GM12878 (cell line): ENCODE results near the gene TLNRD1. TPM values are rescaled to one million over a fixed set of nuclear protein-coding genes. Genes with fewer than 3 reads are reported as not detected.

Source experiments
- ATAC-seq: fragments of 200-7000 bp; cut with Tn5 transposase; 3 replicates; pipeline ENCODE4 v1.9.1; 2020; ENCODE audit warnings: mild to moderate bottlenecking, moderate library complexity
- BruUV-seq: library from RNA; stranded (reverse); fragments of 400-500 nt; replicated peaks from 2 replicates; lab custom pipeline; 2021; lab: Mats Ljungman, UMichigan
- CTCF ChIA-PET: fragments of 300-600 bp; sonication (Branson Sonifier 250); formaldehyde crosslinking; extraction: SDS; loops from one replicate; lab custom pipeline; 2021; ENCODE audit warnings: inconsistent platforms; lab: Yijun Ruan, JAX
- POLR2A ChIA-PET: fragments of 350-600 bp; formaldehyde crosslinking; extraction: SDS; loops from one replicate; lab custom pipeline; 2021; ENCODE audit warnings: inconsistent platforms; lab: Charles Lee
- RAD21 ChIA-PET: fragments of 300-600 bp; sonication (Branson Sonifier 250); formaldehyde crosslinking; loops from one replicate; lab custom pipeline; 2023; ENCODE audit warnings: antibody characterized with exemption; ENCODE audit not compliant: unreplicated experiment; lab: Charles Lee
- SMC1A ChIA-PET: fragments of 300-600 bp; sonication (Branson Sonifier 250); formaldehyde crosslinking; loops from one replicate; lab custom pipeline; 2023; ENCODE audit not compliant: unreplicated experiment, uncharacterized antibody; lab: Charles Lee
- DNase-seq: peaks from one replicate; pipeline ENCODE4 v3.0.0-alpha.2; 2011; ENCODE audit warnings: low read depth, low spot score
- FAIRE-seq: peaks from 3 replicates; lab custom pipeline; 2011; peaks lifted over from hg19 to GRCh38; lab: Jason Lieb, UNC
- H2AFZ ChIP-seq: 2 replicates; pipeline ENCODE4 v1.6.0; 2011; ENCODE audit warnings: low read depth, low read length, control low read depth; ENCODE audit not compliant: control insufficient read depth
- H3K27ac ChIP-seq: 2 replicates; pipeline ENCODE4 v1.5.1; 2011; ENCODE audit warnings: control low read depth; ENCODE audit not compliant: control insufficient read depth, insufficient read depth
- H3K27me3 ChIP-seq, 2 experiments: replicated peaks in 1 of 2; 2 replicates each; pipeline versions ENCODE4 v1.6.0 to v1.6.1; 2011; ENCODE audit warnings: low read length in 1 of 2; ENCODE audit not compliant: control insufficient read depth in 2 of 2, insufficient read depth in 2 of 2
- H3K36me3 ChIP-seq, 2 experiments: 2 replicates each; pipeline ENCODE4 v1.5.1; 2011; ENCODE audit warnings: low read length in 1 of 2; ENCODE audit not compliant: control insufficient read depth in 2 of 2, insufficient read depth in 2 of 2
- H3K4me1 ChIP-seq: 2 replicates; pipeline ENCODE4 v1.6.1; 2011; ENCODE audit warnings: mild to moderate bottlenecking, low read length, moderate library complexity, mixed read lengths; ENCODE audit not compliant: control insufficient read depth, insufficient read depth
- H3K4me2 ChIP-seq: 2 replicates; pipeline ENCODE4 v1.6.0; 2011; ENCODE audit warnings: control low read depth; ENCODE audit not compliant: control insufficient read depth, insufficient read depth
- H3K4me3 ChIP-seq: fragments of 200-600 bp; sonication (generic); 2 replicates; pipeline ENCODE4 v1.5.1; 2016
- H3K79me2 ChIP-seq: 2 replicates; pipeline ENCODE4 v1.6.0; 2011; ENCODE audit warnings: low read length; ENCODE audit not compliant: control insufficient read depth, insufficient read depth
- H3K9ac ChIP-seq: 2 replicates; pipeline ENCODE4 v1.8.0; 2011; ENCODE audit warnings: low read length, control low read depth, mixed read lengths; ENCODE audit not compliant: control insufficient read depth, insufficient read depth
- H3K9me3 ChIP-seq: replicated peaks from 3 replicates; pipeline ENCODE4 v1.5.1; 2011; ENCODE audit warnings: mild to moderate bottlenecking, low read length; ENCODE audit not compliant: control insufficient read depth, insufficient read depth
- H4K20me1 ChIP-seq: 2 replicates; pipeline ENCODE4 v1.6.0; 2011; ENCODE audit not compliant: control insufficient read depth, insufficient read depth
- CBX3 ChIP-seq: fragments of 200-600 bp; sonication (generic); IDR thresholded peaks from 2 replicates; pipeline ENCODE4 v1.6.1; 2016; ENCODE audit warnings: low read depth, borderline replicate concordance
- CHD4 ChIP-seq: fragments of 200-600 bp; sonication (generic); IDR thresholded peaks from 2 replicates; pipeline ENCODE4 v1.6.1; 2016; ENCODE audit warnings: mild to moderate bottlenecking
- FOS ChIP-seq: IDR thresholded peaks from 3 replicates; pipeline ENCODE4 v1.6.1; 2011; ENCODE audit warnings: borderline replicate concordance; ENCODE audit not compliant: insufficient read length; ENCODE audit errors: extremely low read depth
- FOXM1 ChIP-seq: IDR thresholded peaks from 2 replicates; pipeline ENCODE4 v1.6.1; 2012; ENCODE audit warnings: low read depth, mild to moderate bottlenecking, inconsistent platforms, low read length, moderate library complexity
- HDGF ChIP-seq: fragments of 450-650 bp; IDR thresholded peaks from 2 replicates; pipeline ENCODE4 v1.6.1; 2016; ENCODE audit warnings: antibody characterized with exemption
- KDM1A ChIP-seq: fragments of 200-600 bp; sonication (generic); IDR thresholded peaks from 2 replicates; pipeline ENCODE4 v1.6.1; 2016; ENCODE audit warnings: borderline replicate concordance
- MEF2A ChIP-seq: IDR thresholded peaks from 2 replicates; pipeline ENCODE4 v1.6.1; 2011; ENCODE audit warnings: low read depth, mild to moderate bottlenecking, low read length, moderate library complexity; ENCODE audit not compliant: insufficient read depth
- NFYB ChIP-seq: IDR thresholded peaks from 2 replicates; pipeline ENCODE4 v1.6.1; 2011; ENCODE audit warnings: low read depth, mild to moderate bottlenecking, low read length, improper control_type of control experiment, moderate library complexity; ENCODE audit not compliant: insufficient read depth
- RAD21 ChIP-seq: IDR thresholded peaks from 2 replicates; pipeline ENCODE4 v1.6.1; 2011; ENCODE audit warnings: mild to moderate bottlenecking, low read depth, low read length, moderate library complexity; ENCODE audit not compliant: insufficient read depth
- RCOR1 ChIP-seq: conservative IDR thresholded peaks from 2 replicates; pipeline ENCODE4 v1.6.1; 2012; ENCODE audit warnings: low read depth, low read length, improper control_type of control experiment
- RELA ChIP-seq: fragments of 450-650 bp; IDR thresholded peaks from 2 replicates; pipeline ENCODE4 v1.8.0; 2014; ENCODE audit warnings: borderline replicate concordance; ENCODE audit not compliant: partially characterized antibody
- ZNF207 ChIP-seq: fragments of 450-650 bp; IDR thresholded peaks from 2 replicates; pipeline ENCODE4 v1.6.1; 2014; ENCODE audit warnings: antibody characterized with exemption, mild to moderate bottlenecking, borderline replicate concordance
- WGBS: methylation state at CpG from one replicate; pipeline ENCODE4 v1.1.6; 2016; ENCODE audit warnings: low lambda C conversion rate; ENCODE audit not compliant: insufficient replicate concordance, insufficient coverage; ENCODE audit errors: missing lambda C conversion rate; 5-methylcytosine and 5-hydroxymethylcytosine counted together
- in situ Hi-C: fragments of 300-500 bp; cut with MboI; formaldehyde crosslinking; loops from 9 replicates; pipeline ENCODE4 v1.14.3; 2018; ENCODE audit warnings: mixed read lengths
- intact Hi-C: fragments of 100-400 bp; cut with micrococcal nuclease; formaldehyde crosslinking; loops from one replicate; pipeline ENCODE4 v1.14.2; 2022; ENCODE audit not compliant: unreplicated experiment
- polyA plus RNA-seq, 11 experiments: library from polyadenylated mRNA; depleted of rRNA in 4 of 11; unstranded in 6 of 11; stranded (reverse) in 5 of 11; fragments of >200 nt; fragmentation: Nextera tagmentation in 4 of 11; fragmentation: Illumina TruSeq in 1 of 11; extraction: Ambion mirVana in 4 of 11; extraction: Trizol in 1 of 11; gene quantifications; 1 replicate in 1 of 11; 2 replicates in 10 of 11; pipeline versions ENCODE4 v1.2.1 to v1.2.3, GENCODE V29; 2011 to 2016; ENCODE audit warnings: inconsistent platforms in 2 of 11, missing spikeins in 2 of 11, low read depth in 1 of 11
- total RNA-seq, 4 experiments: library from RNA; depleted of rRNA in 3 of 4; stranded (reverse); fragments of >200 nt in 3 of 4; fragmentation: Illumina TruSeq in 1 of 4; extraction: Trizol in 1 of 4; gene quantifications; 2 replicates each; pipeline versions ENCODE4 v1.2.1 to v1.2.3, GENCODE V29; 2013 to 2021
- TF ChIP-seq, protein P1 (sequence below): fragments of 150-350 bp; IDR thresholded peaks from 2 replicates; pipeline ENCODE4 v1.6.1; 2014; ENCODE audit warnings: mild to moderate bottlenecking, low read depth, low read length

TLNRD1 gene
- total and polyA plus RNA-seq, 10 of the 15 experiments (the other 5 are each of a cell fraction or from before 2014, with no cell fraction given): 2.5 to 44.8 (median 9.1) TPM

DNA sequence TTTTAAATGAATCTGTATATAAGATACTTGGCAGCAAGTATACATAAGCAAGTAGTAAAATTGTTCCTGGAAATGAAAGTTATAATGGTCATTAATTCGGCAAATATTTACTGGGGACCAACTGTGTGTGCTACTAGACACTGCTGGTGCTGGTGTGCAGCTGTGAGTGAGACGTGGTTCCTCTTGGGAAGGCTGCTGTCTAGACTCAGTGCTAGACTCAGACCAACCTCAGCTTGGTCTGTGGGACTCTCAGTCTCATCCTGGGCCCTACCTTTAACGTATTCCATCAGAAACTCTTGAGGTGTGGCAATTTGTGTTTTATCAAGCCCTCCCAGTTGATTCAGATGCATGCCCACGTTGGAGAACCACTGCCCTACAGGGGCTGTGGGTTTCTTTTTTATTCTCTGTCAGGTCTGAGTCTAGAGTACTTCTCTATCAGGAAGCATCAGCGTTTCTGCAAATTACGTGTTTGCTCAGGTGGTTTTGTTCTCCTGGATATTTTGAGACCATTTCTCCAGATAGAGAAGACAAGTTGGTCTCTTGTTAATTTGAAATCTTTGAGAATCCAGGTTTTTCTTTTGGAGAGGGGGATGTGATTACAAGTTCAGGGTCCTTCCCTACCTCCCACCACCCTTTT is 6.8 kb downstream of the TLNRD1 start:
- Histone ChIP-seq H4K20me1 (no peaks in the 10 kb centered on the region), H3K4me2 (no peak overlapping the region), H3K9ac (no peak overlapping the region), H3K4me1 (peaks cover 6% of the 10 kb centered on the region), H3K27ac (no peak overlapping the region), H3K27me3 (no peaks in the 10 kb centered on the region), H3K79me2 (peaks cover 19% of the 10 kb centered on the region), H2AFZ (no peak overlapping the region), H3K4me3 (no peak overlapping the region), H3K36me3 (peaks cover 0 to 3% of the 10 kb centered on the region in 2 experiments; a peak in 2 of 4 replicates), H3K9me3 (no peaks in the 10 kb centered on the region)
- CTCF ChIA-PET: interaction anchor here (0.8 to 1.5 kb wide), 2 partner anchors 13 to 258 kb away, joined by 4 to 6 read pairs; no protein-coding TSS in a partner anchor
- FAIRE-seq (no peak), ATAC-seq (peak; percentile 59), DNase-seq (no peak)
- RAD21 ChIA-PET: interaction anchor here (1.2 kb wide), 1 partner anchor 259 kb away, joined by 6 read pairs; no protein-coding TSS in a partner anchor
- intact Hi-C loops (no loop called here), in situ Hi-C loops (no loop called here)
- SMC1A ChIA-PET: interaction anchor here (1.0 to 1.4 kb wide), 2 partner anchors 16 to 258 kb away, joined by 3 to 5 read pairs; no protein-coding TSS in a partner anchor
- POLR2A ChIA-PET: interaction anchor here (1.1 to 1.2 kb wide), 3 partner anchors 13 to 19 kb away, joined by 3 to 4 read pairs (median 3); no protein-coding TSS in a partner anchor
- WGBS: 68% methylated on average over 6 of the region's 6 CpGs
- BruUV-seq: no TSS peak
- no peak for TF ChIP-seq RCOR1
- no peak for TF ChIP-seq HDGF
- no peak for TF ChIP-seq FOS
- no peak for TF ChIP-seq RELA
- TF ChIP-seq KDM1A: no peak
- no peak for TF ChIP-seq CBX3
- no peak for TF ChIP-seq ZNF207
- TF ChIP-seq, protein P1, sequence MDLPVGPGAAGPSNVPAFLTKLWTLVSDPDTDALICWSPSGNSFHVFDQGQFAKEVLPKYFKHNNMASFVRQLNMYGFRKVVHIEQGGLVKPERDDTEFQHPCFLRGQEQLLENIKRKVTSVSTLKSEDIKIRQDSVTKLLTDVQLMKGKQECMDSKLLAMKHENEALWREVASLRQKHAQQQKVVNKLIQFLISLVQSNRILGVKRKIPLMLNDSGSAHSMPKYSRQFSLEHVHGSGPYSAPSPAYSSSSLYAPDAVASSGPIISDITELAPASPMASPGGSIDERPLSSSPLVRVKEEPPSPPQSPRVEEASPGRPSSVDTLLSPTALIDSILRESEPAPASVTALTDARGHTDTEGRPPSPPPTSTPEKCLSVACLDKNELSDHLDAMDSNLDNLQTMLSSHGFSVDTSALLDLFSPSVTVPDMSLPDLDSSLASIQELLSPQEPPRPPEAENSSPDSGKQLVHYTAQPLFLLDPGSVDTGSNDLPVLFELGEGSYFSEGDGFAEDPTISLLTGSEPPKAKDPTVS: no peak
- no peak for TF ChIP-seq MEF2A
- no peak for TF ChIP-seq NFYB
- no peak for TF ChIP-seq CHD4
- TF ChIP-seq RAD21: no peak
- no peak for TF ChIP-seq FOXM1
- TF ChIP-seq, all 136 proteins: peak for 0
